ENCODE results near the gene C1orf216. TPM values are rescaled to one million over a fixed set of nuclear protein-coding genes. Genes with fewer than 3 reads are reported as not detected.

C1orf216 gene
- total RNA-seq, 1 donor from 2014 or later: 10.4 TPM

Other genes with a start within 250 kb of the C1orf216 start
- 62.1 TPM for gene KIAA0319L, start 161.5 kb downstream of the C1orf216 start, total RNA-seq
- 20.3 TPM for gene NCDN, start 161.1 kb downstream of the C1orf216 start, total RNA-seq
- gene TFAP2E, start 145.6 kb downstream of the C1orf216 start, total RNA-seq: 0.27 TPM
- gene PSMB2, start 77.4 kb downstream of the C1orf216 start, total RNA-seq: 37.0 TPM
- 1.1 TPM for gene CLSPN, start 51.1 kb upstream of the C1orf216 start, total RNA-seq
- gene AGO4, start 89.1 kb upstream of the C1orf216 start, total RNA-seq: 20.2 TPM
- gene AGO1, start 164.3 kb upstream of the C1orf216 start, total RNA-seq: 17.5 TPM
- gene AGO3, start 212.2 kb upstream of the C1orf216 start, total RNA-seq: 12.7 TPM